ENCODE results near the gene CYP4A22.
"Not testable (repeated sequence)": the region's sequence is repeated elsewhere in the genome, so short reads cannot be mapped to it uniquely, and the experiment has no call there.

- TF ChIP-seq, protein P1, sequence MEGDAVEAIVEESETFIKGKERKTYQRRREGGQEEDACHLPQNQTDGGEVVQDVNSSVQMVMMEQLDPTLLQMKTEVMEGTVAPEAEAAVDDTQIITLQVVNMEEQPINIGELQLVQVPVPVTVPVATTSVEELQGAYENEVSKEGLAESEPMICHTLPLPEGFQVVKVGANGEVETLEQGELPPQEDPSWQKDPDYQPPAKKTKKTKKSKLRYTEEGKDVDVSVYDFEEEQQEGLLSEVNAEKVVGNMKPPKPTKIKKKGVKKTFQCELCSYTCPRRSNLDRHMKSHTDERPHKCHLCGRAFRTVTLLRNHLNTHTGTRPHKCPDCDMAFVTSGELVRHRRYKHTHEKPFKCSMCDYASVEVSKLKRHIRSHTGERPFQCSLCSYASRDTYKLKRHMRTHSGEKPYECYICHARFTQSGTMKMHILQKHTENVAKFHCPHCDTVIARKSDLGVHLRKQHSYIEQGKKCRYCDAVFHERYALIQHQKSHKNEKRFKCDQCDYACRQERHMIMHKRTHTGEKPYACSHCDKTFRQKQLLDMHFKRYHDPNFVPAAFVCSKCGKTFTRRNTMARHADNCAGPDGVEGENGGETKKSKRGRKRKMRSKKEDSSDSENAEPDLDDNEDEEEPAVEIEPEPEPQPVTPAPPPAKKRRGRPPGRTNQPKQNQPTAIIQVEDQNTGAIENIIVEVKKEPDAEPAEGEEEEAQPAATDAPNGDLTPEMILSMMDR (IDR thresholded peaks at IDR 0.05) = not testable (repeated sequence)
- TF ChIP-seq POLR2A, POLR2AphosphoS5, EP300 (IDR thresholded peaks at IDR 0.05): not testable (repeated sequence)
These were observed 10.2 kb upstream of the CYP4A22 start for GRCh38 chr1:47126997-47127396.

Data from sigmoid colon (tissue), 4 donors.